Left renal pelvis (tissue), 4 donors: ENCODE measurements around the gene PSMD14. TPM values are rescaled to one million over a fixed set of nuclear protein-coding genes. Genes with fewer than 3 reads are reported as not detected.
"Not testable (repeated sequence)": the region's sequence is repeated elsewhere in the genome, so short reads cannot be mapped to it uniquely, and the experiment has no call there.

ENCODE experiments used
- DNase-seq, 4 donors: peaks; one replicate each; pipeline ENCODE4 v3.0.0-alpha.2; 2013; ENCODE audit warnings: low read depth in 4 of 4, low spot score in 3 of 4
- polyA plus RNA-seq, 4 donors: library from polyadenylated mRNA; unstranded; fragments of 120-200 nt; gene quantifications; one replicate each; pipeline ENCODE4 v1.2.1, GENCODE V29; 2013; ENCODE audit not compliant: insufficient read length in 4 of 4

The PSMD14 gene
- polyA plus RNA-seq = 10 to 100 TPM; 36.8 to 60.0 (median 50.3) TPM

GRCh38 chr2:161308178-161308955 lies at the start of gene PSMD14:
TSS of gene PSMD14 (plus strand) at chr2:161308425. CDS start at chr2:161318826, 10,401 bp downstream.
- DNase-seq = peak; percentile 78 to 86 (median 82)

- no peak for DNase-seq
Measured at GRCh38 chr2:161265874-161266273, 42.4 kb upstream of the PSMD14 start.

- DNase-seq = no peak
Measured at GRCh38 chr2:161269111-161269510, 39.1 kb upstream of the PSMD14 start.

- peak in 1 of 4 donors; percentile 4 for DNase-seq
Measured at GRCh38 chr2:161273038-161273760, 35.0 kb upstream of the PSMD14 start.

GRCh38 chr2:161278564-161279229 lies 29.5 kb upstream of the PSMD14 start:
- DNase-seq = not testable (repeated sequence)

- DNase-seq = not testable (repeated sequence)
Measured at GRCh38 chr2:161279230-161279815, 28.9 kb upstream of the PSMD14 start.

GRCh38 chr2:161280906-161281323 lies 27.3 kb upstream of the PSMD14 start:
- not testable (repeated sequence) for DNase-seq

- not testable (repeated sequence) for DNase-seq
Measured at GRCh38 chr2:161281615-161282310, 26.5 kb upstream of the PSMD14 start.

- DNase-seq = not testable (repeated sequence)
Measured at GRCh38 chr2:161282311-161282644, 25.9 kb upstream of the PSMD14 start.

- DNase-seq = no peak
Measured at GRCh38 chr2:161283926-161284325, 24.3 kb upstream of the PSMD14 start.

- no peak for DNase-seq
Measured at GRCh38 chr2:161303535-161304050, 4.6 kb upstream of the PSMD14 start.

- DNase-seq = no peak
Measured at GRCh38 chr2:161306919-161307318, 1.3 kb upstream of the PSMD14 start.

- DNase-seq = peak in 2 of 4 donors; percentile 5
Measured at GRCh38 chr2:161307676-161308075, 549 bp upstream of the PSMD14 start.

GRCh38 chr2:161312996-161313395 lies 4.8 kb downstream of the PSMD14 start:
- DNase-seq = no peak

GRCh38 chr2:161315380-161315779 lies 7.2 kb downstream of the PSMD14 start:
- no peak for DNase-seq

GRCh38 chr2:161316701-161317100 lies 8.5 kb downstream of the PSMD14 start:
- DNase-seq = no peak

- no peak for DNase-seq
Measured at GRCh38 chr2:161321944-161322648, 13.9 kb downstream of the PSMD14 start.

- no peak for DNase-seq
Measured at GRCh38 chr2:161324876-161325275, 16.7 kb downstream of the PSMD14 start.

GRCh38 chr2:161327582-161327981 lies 19.4 kb downstream of the PSMD14 start:
- DNase-seq = no peak
